K562 (cell line): Measurements from ENCODE around the gene ANKRD16. TPM values are rescaled to one million over a fixed set of nuclear protein-coding genes. Genes with fewer than 3 reads are reported as not detected.
"Not testable (repeated sequence)": the region's sequence is repeated elsewhere in the genome, so short reads cannot be mapped to it uniquely, and the experiment has no call there.

Experiments used
- ATAC-seq: fragments of 200-7000 bp; cut with Tn5 transposase; 3 replicates; pipeline ENCODE4 v1.9.1; 2020; ENCODE audit warnings: moderate library complexity
- BruUV-seq: library from RNA; stranded (reverse); fragments of 400-500 nt; replicated peaks from 2 replicates; lab custom pipeline; 2021; lab: Mats Ljungman, UMichigan
- CTCF ChIA-PET: fragments of 300-600 bp; formaldehyde crosslinking; extraction: SDS; loops from one replicate; lab custom pipeline; 2021; ENCODE audit warnings: low intra/inter-chr PET ratio; lab: Yijun Ruan, JAX
- POLR2A ChIA-PET: fragments of 300-600, 350-650 bp; sonication (Branson Sonifier 250); formaldehyde crosslinking; extraction: SDS; loops from one replicate; lab custom pipeline; 2021; ENCODE audit warnings: antibody characterized with exemption, inconsistent platforms; lab: Yijun Ruan, JAX
- DNase-seq, 4 experiments: peaks; one replicate each; pipeline versions ENCODE4 v3.0.0 to v3.0.0-alpha.2; 2011 to 2018; ENCODE audit warnings: low spot score in 3 of 4, mixed read lengths in 3 of 4; ENCODE audit errors: extremely low read depth in 1 of 4
- FAIRE-seq: peaks from 2 replicates; lab custom pipeline; 2011; peaks lifted over from hg19 to GRCh38; lab: Jason Lieb, UNC
- H2AFZ ChIP-seq: 2 replicates; pipeline ENCODE4 v1.6.0; 2011; ENCODE audit warnings: low read depth, low read length, control low read depth, inconsistent platforms
- H3K27ac ChIP-seq: fragments of 200-600 bp; 3 replicates; pipeline ENCODE4 v1.8.0; 2011; ENCODE audit warnings: low read depth, mild to moderate bottlenecking, control low read depth, inconsistent platforms, low read length, moderate library complexity, mixed read lengths; ENCODE audit errors: extremely low read depth
- H3K27me3 ChIP-seq, 2 experiments: fragments of 300-600 bp in 1 of 2; 2 replicates in 1 of 2; 3 replicates in 1 of 2; pipeline versions ENCODE4 v1.6.0 to v1.8.0; 2011; ENCODE audit warnings: inconsistent platforms in 2 of 2, low read length in 2 of 2, mild to moderate bottlenecking in 1 of 2, mixed read lengths in 1 of 2, moderate library complexity in 1 of 2; ENCODE audit not compliant: control insufficient read depth in 2 of 2, insufficient read depth in 2 of 2
- H3K36me3 ChIP-seq: fragments of 300-600 bp; 3 replicates; pipeline ENCODE4 v1.8.0; 2011; ENCODE audit warnings: mild to moderate bottlenecking, low read length, inconsistent platforms; ENCODE audit not compliant: control insufficient read depth, insufficient read depth
- H3K4me1 ChIP-seq, 2 experiments: fragments of 200-600 bp in 1 of 2; replicated peaks in 1 of 2; 2 replicates in 1 of 2; 3 replicates in 1 of 2; pipeline versions ENCODE4 v1.5.1 to v1.8.0; 2011; ENCODE audit warnings: inconsistent platforms in 2 of 2, low read length in 2 of 2, mild to moderate bottlenecking in 1 of 2, mixed read lengths in 1 of 2, moderate library complexity in 1 of 2; ENCODE audit not compliant: control insufficient read depth in 2 of 2, insufficient read depth in 2 of 2
- H3K4me2 ChIP-seq: 2 replicates; pipeline ENCODE4 v1.6.1; 2011; ENCODE audit warnings: low read length, control low read depth, inconsistent platforms, mixed read lengths; ENCODE audit not compliant: insufficient read depth
- H3K4me3 ChIP-seq: fragments of 200-600 bp; sonication (generic), shearing (Covaris generic); 2 replicates; pipeline ENCODE4 v1.5.1; 2016; ENCODE audit warnings: control low read depth, inconsistent platforms
- H3K79me2 ChIP-seq: fragments of 200-600 bp; 3 replicates; pipeline ENCODE4 v1.8.0; 2011; ENCODE audit warnings: low read length, inconsistent platforms; ENCODE audit not compliant: control insufficient read depth, insufficient read depth
- H3K9ac ChIP-seq, 2 experiments: 2 replicates each; pipeline versions ENCODE4 v1.6.0 to v1.6.1; 2011; ENCODE audit warnings: low read depth in 2 of 2, low read length in 2 of 2, control low read depth in 1 of 2, inconsistent platforms in 1 of 2, mild to moderate bottlenecking in 1 of 2, mixed read lengths in 1 of 2; ENCODE audit not compliant: insufficient read depth in 1 of 2
- H3K9me1 ChIP-seq: one replicate; pipeline ENCODE4 v1.6.0; 2011; ENCODE audit warnings: inconsistent platforms, mild to moderate bottlenecking, low read length, moderate library complexity; ENCODE audit not compliant: control insufficient read depth, insufficient read depth
- H3K9me3 ChIP-seq: replicated peaks from 2 replicates; pipeline ENCODE4 v1.5.1; 2011; ENCODE audit warnings: low read depth, low read length, inconsistent platforms; ENCODE audit not compliant: control insufficient read depth, insufficient read depth
- H4K20me1 ChIP-seq: replicated peaks from 2 replicates; pipeline ENCODE4 v1.6.1; 2011; ENCODE audit warnings: low read length, inconsistent platforms, mixed read lengths; ENCODE audit not compliant: control insufficient read depth, insufficient read depth
- C11orf30 ChIP-seq: fragments of 450-650 bp; IDR thresholded peaks from 2 replicates; pipeline ENCODE4 v1.6.1; 2016; ENCODE audit warnings: low read depth, mild to moderate bottlenecking
- NFE2 ChIP-seq: IDR thresholded peaks from 2 replicates; pipeline ENCODE4 v1.6.1; 2014; ENCODE audit warnings: antibody characterized with exemption, low read depth
- ZNF316 ChIP-seq: fragments of 450-650 bp; IDR thresholded peaks from 2 replicates; pipeline ENCODE4 v1.6.1; 2016
- WGBS: fragments of 100-300 bp; shearing (Covaris generic); methylation state at CpG from one replicate; pipeline ENCODE4 v1.1.6; 2016; ENCODE audit warnings: low coverage, mixed read lengths; ENCODE audit not compliant: insufficient coverage; ENCODE audit errors: missing lambda C conversion rate; 5-methylcytosine and 5-hydroxymethylcytosine counted together
- in situ Hi-C: fragments of 300-500 bp; cut with MboI; formaldehyde crosslinking; loops from 4 replicates; pipeline ENCODE4 v1.15.0; 2018; ENCODE audit warnings: inconsistent platforms, mixed read lengths
- intact Hi-C: fragments of 100-400 bp; cut with micrococcal nuclease; formaldehyde crosslinking; loops from 2 replicates; pipeline ENCODE4 v1.14.2; 2022
- polyA plus RNA-seq, 8 experiments: library from polyadenylated mRNA; depleted of rRNA in 4 of 8; stranded (reverse) in 5 of 8; unstranded in 3 of 8; fragments of >200 nt; fragmentation: Nextera tagmentation in 2 of 8; fragmentation: Illumina TruSeq in 1 of 8; extraction: Ambion mirVana in 2 of 8; extraction: Trizol in 1 of 8; gene quantifications; 2 replicates each; pipeline versions ENCODE4 v1.2.1 to v1.2.3, GENCODE V29; 2011 to 2014; ENCODE audit warnings: inconsistent platforms in 1 of 8, missing spikeins in 1 of 8
- total RNA-seq, 7 experiments: library from RNA; depleted of rRNA in 6 of 7; stranded (reverse); fragments of >200 nt in 6 of 7; fragmentation: Illumina TruSeq in 2 of 7; extraction: Trizol in 2 of 7; gene quantifications; 2 replicates each; pipeline versions ENCODE4 v1.2.1 to v1.2.3, GENCODE V29; 2011 to 2021; ENCODE audit warnings: low replicate concordance in 1 of 7
- TF ChIP-seq, protein P1 (sequence below): sonication (generic); formaldehyde crosslinking; IDR thresholded peaks from 2 replicates; pipeline ENCODE4 v1.8.1; 2023; ENCODE audit warnings: mild to moderate bottlenecking, missing genetic modification reagents

The ANKRD16 gene
- total and polyA plus RNA-seq, 9 of the 15 experiments (the other 6 are each of a cell fraction or from before 2014, with no cell fraction given), result 1.5 to 16.0 (median 9.5) TPM

DNA sequence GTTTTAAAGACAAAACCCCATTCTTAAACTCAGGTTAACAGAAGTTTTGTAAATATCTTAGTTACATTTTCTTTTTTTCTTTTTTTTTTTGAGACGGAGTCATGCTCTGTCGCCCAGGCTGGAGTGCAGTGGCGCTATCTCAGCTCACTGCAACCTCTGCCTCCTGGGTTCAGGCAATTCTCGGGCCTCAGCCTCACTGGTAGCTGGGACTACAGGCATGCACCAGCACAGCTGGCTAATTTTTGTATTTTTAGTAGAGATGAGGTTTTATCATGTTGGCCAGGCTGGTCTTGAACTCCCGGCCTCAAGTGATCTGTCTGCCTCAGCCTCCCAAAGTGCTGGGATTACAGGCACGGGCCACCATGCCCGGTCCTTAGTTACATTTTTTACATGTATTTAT lies 12.7 kb downstream of the ANKRD16 start:
- in situ Hi-C loops, intact Hi-C loops, POLR2A ChIA-PET: not testable (repeated sequence)

DNA sequence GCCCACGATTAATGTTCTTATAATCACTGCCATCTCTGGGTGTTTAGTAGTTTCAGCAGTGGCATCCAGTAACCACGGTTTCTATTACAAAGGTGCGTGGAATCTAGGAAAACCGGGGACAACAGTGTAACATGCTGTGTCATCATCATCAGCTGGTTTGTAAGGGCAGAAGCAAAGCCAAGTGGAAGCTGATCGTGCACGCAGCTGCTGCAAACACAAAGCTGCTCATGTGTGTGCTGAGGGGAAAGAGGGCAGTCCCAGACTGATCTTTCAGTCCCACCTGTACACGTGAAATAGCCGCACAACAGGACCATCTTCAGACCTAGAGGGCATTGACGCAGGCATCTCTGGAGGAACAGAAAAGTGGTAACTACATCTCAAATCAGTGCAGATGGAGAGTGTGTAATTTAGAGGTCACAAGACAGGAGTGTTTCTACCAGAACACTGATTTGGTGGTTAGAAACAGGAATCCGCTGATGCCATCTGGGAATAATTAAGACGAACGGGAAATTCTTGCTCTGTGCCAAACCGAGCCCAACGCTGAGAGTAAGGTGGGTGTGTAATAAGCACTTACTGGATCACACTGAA lies 13.4 kb downstream of the ANKRD16 start:
- no TSS peak for BruUV-seq
- TF ChIP-seq ZNF316, result peak; percentile 34; the same call in 1 of the 2 replicates
- 0 out of 2 replicates have a peak, but pooled peaks have one; percentile 6 for TF ChIP-seq C11orf30
- TF ChIP-seq NFE2, result 0 out of 2 replicates have a peak, but pooled peaks have one; percentile 11
- TF ChIP-seq, protein P1, sequence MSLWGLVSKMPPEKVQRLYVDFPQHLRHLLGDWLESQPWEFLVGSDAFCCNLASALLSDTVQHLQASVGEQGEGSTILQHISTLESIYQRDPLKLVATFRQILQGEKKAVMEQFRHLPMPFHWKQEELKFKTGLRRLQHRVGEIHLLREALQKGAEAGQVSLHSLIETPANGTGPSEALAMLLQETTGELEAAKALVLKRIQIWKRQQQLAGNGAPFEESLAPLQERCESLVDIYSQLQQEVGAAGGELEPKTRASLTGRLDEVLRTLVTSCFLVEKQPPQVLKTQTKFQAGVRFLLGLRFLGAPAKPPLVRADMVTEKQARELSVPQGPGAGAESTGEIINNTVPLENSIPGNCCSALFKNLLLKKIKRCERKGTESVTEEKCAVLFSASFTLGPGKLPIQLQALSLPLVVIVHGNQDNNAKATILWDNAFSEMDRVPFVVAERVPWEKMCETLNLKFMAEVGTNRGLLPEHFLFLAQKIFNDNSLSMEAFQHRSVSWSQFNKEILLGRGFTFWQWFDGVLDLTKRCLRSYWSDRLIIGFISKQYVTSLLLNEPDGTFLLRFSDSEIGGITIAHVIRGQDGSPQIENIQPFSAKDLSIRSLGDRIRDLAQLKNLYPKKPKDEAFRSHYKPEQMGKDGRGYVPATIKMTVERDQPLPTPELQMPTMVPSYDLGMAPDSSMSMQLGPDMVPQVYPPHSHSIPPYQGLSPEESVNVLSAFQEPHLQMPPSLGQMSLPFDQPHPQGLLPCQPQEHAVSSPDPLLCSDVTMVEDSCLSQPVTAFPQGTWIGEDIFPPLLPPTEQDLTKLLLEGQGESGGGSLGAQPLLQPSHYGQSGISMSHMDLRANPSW (CRISPR knock-in tag), result no peak
- TF ChIP-seq, all 486 proteins: peak for 3
- POLR2A ChIA-PET, result no interaction called here
- H2AFZ ChIP-seq, result no peak overlapping the region
- H3K9ac ChIP-seq, result no peak overlapping the region
- intact Hi-C loops, result no loop called here
- CTCF ChIA-PET, result no interaction called here
- no peaks in the 10 kb centered on the region for H4K20me1 ChIP-seq
- no peaks in the 10 kb centered on the region for H3K27me3 ChIP-seq
- no peak overlapping the region for H3K4me3 ChIP-seq
- WGBS, result 74% methylated on average over 14 of the region's 14 CpGs
- H3K36me3 ChIP-seq, result peaks cover 39% of the 10 kb centered on the region
- no peaks in the 10 kb centered on the region for H3K9me1 ChIP-seq
- H3K27ac ChIP-seq, result no peak overlapping the region
- no peaks in the 10 kb centered on the region; a peak in 1 of 5 replicates for H3K4me1 ChIP-seq
- no peak for ATAC-seq
- DNase-seq, result no peak
- no peak for FAIRE-seq
- H3K79me2 ChIP-seq, result no peaks in the 10 kb centered on the region
- no peaks in the 10 kb centered on the region for H3K9me3 ChIP-seq
- in situ Hi-C loops, result no loop called here
- no peak overlapping the region for H3K4me2 ChIP-seq

More for the DNA sequence above, 12.7 kb downstream of the ANKRD16 start:
- H2AFZ ChIP-seq, DNase-seq, H3K27ac ChIP-seq, BruUV-seq, ATAC-seq, H3K79me2 ChIP-seq, H3K4me2 ChIP-seq, H3K4me3 ChIP-seq, FAIRE-seq, H3K9ac ChIP-seq, H3K4me1 ChIP-seq, H3K27me3 ChIP-seq, H3K9me3 ChIP-seq, H3K9me1 ChIP-seq, CTCF ChIA-PET, H4K20me1 ChIP-seq: not testable (repeated sequence)
- peaks cover 42% of the 10 kb centered on the region for H3K36me3 ChIP-seq
- 96% methylated on average over 7 of the region's 7 CpGs for WGBS
